ENCODE measurements around the gene TNS1.

TNS1 gene

GRCh38 chr2:218015586-218016521, 13.1 kb upstream of the TNS1 start:
- Mint-ChIP-seq H3K27ac (no peak overlapping the region), H3K4me1 (peaks cover 23 to 26% of the 10 kb centered on the region in 2 donors), H3K9me3 (no peaks in the 10 kb centered on the region), H3K4me3 (no peak overlapping the region), H3K36me3 (no peaks in the 10 kb centered on the region), H3K27me3 (peaks cover 15 to 24% of the 10 kb centered on the region in 2 donors)
- DNase-seq (no peak), ATAC-seq (replicated peaks) (no peak)

- no peaks in the 10 kb centered on the region for H3K36me3 Mint-ChIP-seq
- H3K9me3 Mint-ChIP-seq = no peaks in the 10 kb centered on the region
- H3K4me3 Mint-ChIP-seq = no peak overlapping the region
- no peak overlapping the region for H3K27ac Mint-ChIP-seq
- peaks cover 19 to 27% of the 10 kb centered on the region in 2 donors for H3K27me3 Mint-ChIP-seq
- DNase-seq = no peak
- no peak for ATAC-seq (replicated peaks)
- H3K4me1 Mint-ChIP-seq = peaks cover 21 to 25% of the 10 kb centered on the region in 2 donors
These were observed 12.2 kb upstream of the TNS1 start for GRCh38 chr2:218014706-218015585.

- Mint-ChIP-seq H3K9me3 (no peaks in the 10 kb centered on the region), H3K27ac (no peak overlapping the region), H3K36me3 (no peaks in the 10 kb centered on the region), H3K27me3 (peaks cover 34 to 40% of the 10 kb centered on the region in 2 donors), H3K4me1 (peaks cover 17 to 22% of the 10 kb centered on the region in 2 donors), H3K4me3 (no peak overlapping the region)
- no peak for ATAC-seq (replicated peaks)
- no peak for DNase-seq
These were observed 10.5 kb upstream of the TNS1 start for GRCh38 chr2:218013289-218013688.

GRCh38 chr2:218012284-218012683, 9.5 kb upstream of the TNS1 start:
- DNase-seq (no peak), ATAC-seq (replicated peaks) (no peak)
- no peak overlapping the region for H3K27ac Mint-ChIP-seq
- H3K4me3 Mint-ChIP-seq = no peak overlapping the region
- no peaks in the 10 kb centered on the region for H3K36me3 Mint-ChIP-seq
- H3K27me3 Mint-ChIP-seq = peaks cover 40 to 45% of the 10 kb centered on the region in 2 donors
- H3K9me3 Mint-ChIP-seq = no peaks in the 10 kb centered on the region
- H3K4me1 Mint-ChIP-seq = peaks cover 12 to 22% of the 10 kb centered on the region in 2 donors

- no peaks in the 10 kb centered on the region for H3K9me3 Mint-ChIP-seq
- no peaks in the 10 kb centered on the region for H3K36me3 Mint-ChIP-seq
- no peak overlapping the region for H3K4me3 Mint-ChIP-seq
- no peak for ATAC-seq (replicated peaks)
- no peak overlapping the region for H3K27ac Mint-ChIP-seq
- peaks cover 40 to 45% of the 10 kb centered on the region in 2 donors for H3K27me3 Mint-ChIP-seq
- no peak for DNase-seq
- peaks cover 12 to 22% of the 10 kb centered on the region in 2 donors for H3K4me1 Mint-ChIP-seq
These were observed 8.9 kb upstream of the TNS1 start for GRCh38 chr2:218011653-218012040.

- H3K4me1 Mint-ChIP-seq = peaks cover 10 to 22% of the 10 kb centered on the region in 2 donors
- ATAC-seq (replicated peaks) (peak in 1 of 2 donors; percentile 26), DNase-seq (no peak)
- H3K36me3 Mint-ChIP-seq = no peaks in the 10 kb centered on the region
- H3K27me3 Mint-ChIP-seq = peaks cover 45% of the 10 kb centered on the region in 2 donors
- no peaks in the 10 kb centered on the region for H3K9me3 Mint-ChIP-seq
- peak overlapping the region; percentile 53 to 70 for H3K4me3 Mint-ChIP-seq
- H3K27ac Mint-ChIP-seq = no peak overlapping the region
These were observed 8.3 kb upstream of the TNS1 start for GRCh38 chr2:218010984-218011652.

GRCh38 chr2:218010140-218010983, 7.6 kb upstream of the TNS1 start:
- ATAC-seq (replicated peaks) (peak; percentile 50), DNase-seq (no peak)
- Mint-ChIP-seq H3K4me1 (peaks cover 11 to 22% of the 10 kb centered on the region in 2 donors), H3K4me3 (peak overlapping the region; percentile 76 to 77), H3K9me3 (no peaks in the 10 kb centered on the region), H3K27ac (no peak overlapping the region), H3K27me3 (peaks cover 45 to 50% of the 10 kb centered on the region in 2 donors), H3K36me3 (no peaks in the 10 kb centered on the region)

- H3K4me1 Mint-ChIP-seq = peaks cover 13 to 24% of the 10 kb centered on the region in 2 donors
- H3K9me3 Mint-ChIP-seq = no peaks in the 10 kb centered on the region
- peaks cover 45 to 51% of the 10 kb centered on the region in 2 donors for H3K27me3 Mint-ChIP-seq
- H3K4me3 Mint-ChIP-seq = peak overlapping the region; percentile 76 to 77
- no peak overlapping the region for H3K27ac Mint-ChIP-seq
- H3K36me3 Mint-ChIP-seq = no peaks in the 10 kb centered on the region
- ATAC-seq (replicated peaks) (peak in 1 of 2 donors; percentile 5), DNase-seq (no peak)
These were observed 7.0 kb upstream of the TNS1 start for GRCh38 chr2:218009765-218010139.

GRCh38 chr2:218009231-218009630, 6.4 kb upstream of the TNS1 start:
- Mint-ChIP-seq H3K27me3 (peaks cover 45 to 51% of the 10 kb centered on the region in 2 donors), H3K4me1 (peaks cover 17 to 29% of the 10 kb centered on the region in 2 donors), H3K36me3 (no peaks in the 10 kb centered on the region), H3K4me3 (peak overlapping the region; percentile 76 to 77), H3K9me3 (no peaks in the 10 kb centered on the region), H3K27ac (no peak overlapping the region)
- no peak for ATAC-seq (replicated peaks)
- DNase-seq = no peak

GRCh38 chr2:218008060-218009040, 5.6 kb upstream of the TNS1 start:
- Mint-ChIP-seq H3K36me3 (no peaks in the 10 kb centered on the region), H3K27me3 (peaks cover 50 to 53% of the 10 kb centered on the region in 2 donors), H3K27ac (no peak overlapping the region), H3K4me3 (no peak overlapping the region), H3K9me3 (no peaks in the 10 kb centered on the region), H3K4me1 (peaks cover 21 to 37% of the 10 kb centered on the region in 2 donors)
- ATAC-seq (replicated peaks) (no peak), DNase-seq (no peak)

GRCh38 chr2:218006741-218007140, 3.9 kb upstream of the TNS1 start:
- H3K27me3 Mint-ChIP-seq = peaks cover 43 to 54% of the 10 kb centered on the region in 2 donors
- no peaks in the 10 kb centered on the region for H3K9me3 Mint-ChIP-seq
- ATAC-seq (replicated peaks) = no peak
- no peak overlapping the region for H3K4me3 Mint-ChIP-seq
- peaks cover 24 to 40% of the 10 kb centered on the region in 2 donors for H3K4me1 Mint-ChIP-seq
- no peak overlapping the region for H3K27ac Mint-ChIP-seq
- no peaks in the 10 kb centered on the region for H3K36me3 Mint-ChIP-seq
- DNase-seq = no peak

GRCh38 chr2:218005486-218005885, 2.7 kb upstream of the TNS1 start:
- H3K36me3 Mint-ChIP-seq = no peaks in the 10 kb centered on the region
- ATAC-seq (replicated peaks) (no peak), DNase-seq (no peak)
- H3K9me3 Mint-ChIP-seq = no peaks in the 10 kb centered on the region
- H3K27me3 Mint-ChIP-seq = peaks cover 35 to 48% of the 10 kb centered on the region in 2 donors
- no peak overlapping the region for H3K27ac Mint-ChIP-seq
- H3K4me3 Mint-ChIP-seq = no peak overlapping the region
- H3K4me1 Mint-ChIP-seq = peaks cover 18 to 29% of the 10 kb centered on the region in 2 donors

All from stimulated activated naive B cell treated with anti-CD40 and anti-IgM and Interleukin-4, amounts not matched to agents 10 μg/mL and 1 μg/mL and 100 μg/mL, for 72 hours (primary cell).